ENCODE measurements around the gene SYT1.
A peak's percentile ranks its signal among the peaks of the same experiment; 100 is the strongest.

Gene SYT1

DNA sequence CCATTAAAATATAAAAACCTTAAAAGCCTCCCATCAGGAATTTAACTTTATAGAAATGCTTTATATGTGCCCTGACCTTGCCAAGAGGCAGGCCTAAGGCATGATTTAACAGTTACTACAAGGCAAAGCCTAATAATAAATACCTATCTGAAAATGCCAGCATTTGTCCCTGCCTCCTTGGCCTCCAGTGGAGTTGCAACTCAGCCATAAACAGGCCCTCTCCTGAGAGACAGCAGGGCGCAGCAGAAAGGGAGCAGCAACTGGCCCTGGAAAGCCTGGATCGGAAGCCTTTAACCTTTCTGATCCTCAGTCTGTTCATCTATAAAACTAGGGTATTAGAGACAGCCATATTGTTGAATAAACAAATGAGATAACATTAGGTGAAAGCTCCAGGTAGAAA lies 501.8 kb downstream of the SYT1 start:
- DNase-seq, result no peak

DNA sequence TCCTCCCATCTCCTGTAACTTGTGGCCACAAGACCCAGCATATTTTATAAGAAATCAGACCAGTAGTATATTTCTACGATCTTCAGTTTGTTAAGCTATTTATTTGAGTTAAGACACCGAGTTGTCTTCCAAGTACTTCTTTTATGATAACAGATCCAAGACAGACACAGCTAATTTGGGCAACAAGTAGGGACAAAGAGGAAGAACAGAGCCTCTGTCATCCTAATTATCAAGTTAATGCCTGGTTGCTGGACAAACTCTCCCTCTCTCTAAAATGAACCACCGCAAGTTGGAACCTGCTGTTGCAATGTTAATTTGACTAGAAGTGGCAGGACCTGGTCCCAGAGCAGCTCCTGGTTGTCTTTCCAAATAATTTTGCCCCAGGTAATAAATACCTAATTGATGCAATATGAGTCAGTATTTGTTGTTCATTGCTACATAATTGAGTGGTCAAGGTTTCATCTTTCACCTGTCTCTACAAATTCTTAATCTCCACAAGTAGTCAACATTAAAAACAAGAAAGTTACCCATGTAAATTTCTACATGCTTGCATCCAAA lies 502.5 kb downstream of the SYT1 start:
- DNase-seq, result no peak

DNA sequence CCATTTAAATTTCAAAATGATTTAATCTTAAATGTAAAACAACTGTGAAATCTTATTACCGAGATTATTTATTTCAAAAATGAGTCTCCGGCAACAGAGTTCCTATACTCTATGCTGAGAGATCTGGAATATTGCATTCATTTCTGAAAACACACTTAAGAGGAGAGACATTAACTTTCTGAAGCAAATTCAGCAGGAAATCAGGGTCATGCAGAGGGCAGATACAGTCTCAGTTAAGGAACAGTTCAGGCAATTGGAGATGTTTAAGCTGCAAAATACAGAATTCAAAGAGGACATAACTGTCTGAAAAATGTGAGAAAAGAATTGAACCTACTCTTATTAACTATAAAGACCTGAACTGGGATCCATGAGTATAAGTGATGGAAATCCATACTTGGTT lies 505.4 kb downstream of the SYT1 start:
- DNase-seq, result no peak

DNA sequence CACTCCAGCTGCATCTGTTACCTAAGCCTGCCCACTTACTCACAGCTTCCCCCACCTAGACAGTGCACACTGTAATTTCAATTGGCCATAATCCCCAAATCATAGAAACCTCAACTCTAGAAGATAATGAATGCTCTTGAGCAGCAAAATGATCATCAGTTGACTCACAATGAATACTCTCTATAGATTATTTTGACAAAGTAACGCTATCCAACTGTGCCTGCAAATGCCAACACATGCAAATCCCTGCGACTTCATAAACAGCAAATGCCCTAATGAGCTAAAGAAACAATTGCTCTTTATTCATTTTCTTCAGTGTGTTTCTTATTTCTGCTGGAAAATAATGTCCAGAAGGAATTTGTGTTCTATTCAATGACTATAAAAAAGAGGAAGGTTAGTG lies 506.7 kb downstream of the SYT1 start:
- peak; percentile 69 for DNase-seq

DNA sequence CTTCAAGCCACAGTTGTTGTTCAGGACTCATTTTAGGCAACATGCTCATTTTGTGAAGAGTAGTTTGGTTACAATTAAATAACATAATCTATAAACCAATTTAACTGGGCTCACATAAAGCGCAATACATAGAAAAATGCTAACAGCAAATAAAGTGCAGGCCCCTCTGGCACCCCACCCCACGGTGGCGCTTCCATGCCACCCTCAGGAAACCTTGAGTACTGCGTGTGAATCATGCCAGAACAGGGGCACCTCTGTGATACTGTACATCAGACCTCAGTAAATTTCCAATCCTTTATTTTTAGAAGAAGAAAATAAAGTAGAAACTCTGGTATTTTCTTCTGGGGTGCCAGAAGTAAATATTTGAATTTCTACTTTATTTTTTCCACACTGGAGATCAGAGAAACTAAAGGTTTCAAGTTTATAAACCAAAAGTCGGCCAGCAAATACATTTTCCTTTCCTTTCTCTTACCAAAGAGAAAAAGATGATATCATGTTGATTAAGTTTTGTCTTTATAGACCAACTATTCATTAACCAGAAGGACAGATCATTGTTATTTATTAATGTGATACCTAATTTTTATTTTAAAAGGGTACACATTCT lies 509.4 kb downstream of the SYT1 start:
- DNase-seq, result peak; percentile 5

DNA sequence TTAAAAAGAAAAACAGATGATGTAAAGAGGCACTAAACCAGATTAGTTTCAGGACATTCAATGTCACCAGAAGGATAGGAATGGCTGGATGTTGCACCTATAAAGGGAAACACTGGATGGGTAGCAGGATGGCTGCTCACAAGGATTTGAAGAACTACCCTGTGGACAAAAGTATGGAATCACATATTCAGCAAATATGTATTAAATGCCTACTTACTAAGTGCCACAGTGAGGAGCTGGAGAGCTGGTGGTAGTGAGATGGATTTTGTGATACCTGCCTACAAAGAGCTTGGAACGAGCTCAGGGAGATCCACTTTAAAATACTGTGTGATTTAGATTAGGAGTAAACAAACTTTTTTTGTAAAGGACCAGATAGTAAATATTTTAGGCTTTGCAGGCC lies 510.0 kb downstream of the SYT1 start:
- no peak for DNase-seq

DNA sequence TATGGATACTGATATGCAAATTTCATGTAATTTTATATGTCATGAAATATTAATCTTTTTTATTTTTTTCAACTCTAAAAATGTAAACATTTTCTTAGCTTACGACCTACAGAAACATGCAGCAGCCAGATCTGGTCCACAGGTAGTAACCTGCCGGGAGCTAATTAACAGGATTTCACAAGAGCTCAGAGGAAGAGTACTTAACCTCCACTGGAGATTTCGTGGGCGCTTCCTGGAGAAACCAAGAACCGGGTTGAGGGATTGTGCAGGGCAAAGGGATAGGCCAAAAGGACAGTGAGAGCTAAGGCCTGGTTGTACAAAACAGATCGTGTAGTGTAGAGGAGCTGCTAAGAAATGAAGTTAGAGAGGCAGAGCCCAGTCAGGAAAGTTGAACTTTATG lies 510.5 kb downstream of the SYT1 start:
- no peak for DNase-seq

DNA sequence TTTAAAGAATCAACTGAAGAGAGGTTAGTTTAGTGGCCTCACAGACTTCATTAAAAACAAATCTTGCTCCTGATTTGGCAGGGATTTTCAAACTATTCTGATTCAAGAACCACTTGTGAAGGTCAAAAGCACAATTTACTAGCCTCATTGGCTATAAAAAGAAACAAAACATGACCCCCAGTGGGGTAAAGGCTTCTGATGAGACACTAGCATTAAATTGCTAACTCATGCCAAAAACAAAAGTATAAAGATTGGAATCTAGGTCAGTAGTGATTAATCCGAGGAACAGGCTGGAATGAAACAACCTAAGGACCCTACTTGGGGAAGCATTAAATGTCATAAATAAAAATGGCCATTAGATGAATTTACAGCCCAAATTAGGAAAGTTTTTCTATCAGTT lies 513.9 kb downstream of the SYT1 start:
- DNase-seq, result no peak

DNA sequence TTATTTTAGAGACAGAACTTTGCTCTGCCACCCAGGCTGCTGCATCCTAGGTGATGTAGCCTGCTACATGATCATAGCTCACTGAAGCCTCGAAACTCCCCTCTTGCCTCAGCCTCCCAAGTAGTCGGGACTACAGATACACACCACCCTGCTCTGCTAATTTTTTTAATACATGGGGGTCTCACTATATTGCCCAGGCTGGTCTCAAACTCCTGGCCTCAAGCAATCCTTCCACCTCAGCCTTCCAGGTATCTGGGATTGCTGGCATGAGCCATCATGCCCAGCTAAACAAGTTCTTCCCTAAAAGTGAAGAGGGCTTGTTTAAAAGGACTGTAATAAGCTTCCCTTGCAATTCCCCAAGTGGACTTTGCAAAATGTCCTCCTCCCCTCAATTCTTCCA lies 515.8 kb downstream of the SYT1 start:
- DNase-seq, result no peak

DNA sequence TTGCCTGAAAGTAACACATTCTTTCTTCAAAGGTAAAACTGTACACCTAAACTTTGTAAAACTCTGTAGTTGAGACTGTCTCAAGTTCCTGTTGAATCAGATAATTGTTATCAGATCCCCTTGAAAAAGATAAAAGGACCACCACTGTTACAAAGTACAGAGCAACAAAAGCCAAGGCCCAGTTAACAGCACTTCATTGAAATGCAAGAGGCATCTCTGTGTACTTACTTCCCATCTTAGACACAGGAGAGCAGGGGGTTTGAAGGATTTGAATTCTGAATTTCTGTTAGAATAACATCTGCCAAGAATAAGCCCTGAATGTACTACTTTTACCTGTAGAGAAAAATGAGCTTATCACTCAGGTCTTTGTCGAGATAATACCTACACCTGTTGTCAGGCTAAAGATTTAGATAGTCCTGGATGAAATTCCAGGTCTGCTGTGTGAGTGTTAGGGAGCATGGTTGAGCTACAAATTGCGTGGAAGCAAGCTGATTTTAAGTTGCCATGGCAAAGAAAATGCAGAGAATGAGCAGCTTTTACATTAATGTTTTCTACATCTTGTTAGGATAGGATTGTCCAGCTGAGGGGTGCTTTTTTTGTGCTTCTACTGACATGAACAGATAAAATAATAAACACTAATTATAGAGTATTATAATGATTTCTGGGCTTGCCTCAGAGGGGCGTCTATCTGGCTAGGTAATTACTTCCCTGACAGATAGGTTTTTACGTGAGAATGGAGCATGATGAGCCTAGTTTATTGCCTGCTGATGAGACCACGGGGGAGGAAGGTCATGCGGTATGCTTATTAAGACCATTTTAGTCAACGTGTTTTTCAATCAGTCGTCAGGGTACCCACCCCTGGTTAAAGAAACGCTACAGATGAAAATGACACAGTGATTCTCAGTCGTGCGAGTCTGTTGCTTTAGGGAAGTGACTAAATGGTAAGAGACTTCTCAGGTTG lies 517.0 kb downstream of the SYT1 start:
- DNase-seq, result no peak

DNA sequence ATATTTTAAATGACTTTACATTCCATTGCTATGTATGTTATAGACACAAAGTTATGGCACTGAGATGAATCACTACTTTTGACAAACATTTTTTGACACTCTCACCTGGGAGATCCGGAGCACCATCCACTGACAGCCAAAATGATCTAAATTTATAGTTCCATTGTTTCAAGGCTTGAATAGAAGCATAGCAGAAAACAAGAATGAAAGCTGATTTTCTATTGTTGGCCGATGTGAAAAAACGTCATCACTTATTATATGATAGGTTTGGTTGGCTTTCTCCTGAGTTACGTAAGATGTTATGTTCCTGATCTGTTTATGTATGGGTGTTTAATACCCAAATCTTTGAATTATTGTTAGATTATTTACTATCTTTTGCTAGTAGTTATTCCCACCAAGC lies 520.0 kb downstream of the SYT1 start:
- DNase-seq, result no peak

DNA sequence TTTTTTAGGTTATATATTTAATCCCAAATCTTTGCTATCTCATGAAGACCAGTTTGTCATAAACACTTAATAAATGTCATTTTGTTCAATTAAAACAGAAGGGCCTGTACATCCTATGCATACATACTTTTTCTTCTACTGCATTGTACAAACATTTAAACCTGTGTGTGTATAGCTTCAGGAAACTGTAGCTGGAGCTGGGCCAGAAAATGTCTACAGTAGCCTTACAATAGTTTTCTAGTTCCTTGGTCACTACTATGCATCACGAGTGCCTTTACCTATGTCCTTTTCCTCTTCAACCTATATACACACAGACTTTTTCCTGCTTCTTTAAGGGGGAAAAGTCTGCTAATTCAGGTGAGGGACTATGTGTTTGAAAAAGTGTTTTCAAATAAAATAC lies 523.4 kb downstream of the SYT1 start:
- DNase-seq, result no peak

DNA sequence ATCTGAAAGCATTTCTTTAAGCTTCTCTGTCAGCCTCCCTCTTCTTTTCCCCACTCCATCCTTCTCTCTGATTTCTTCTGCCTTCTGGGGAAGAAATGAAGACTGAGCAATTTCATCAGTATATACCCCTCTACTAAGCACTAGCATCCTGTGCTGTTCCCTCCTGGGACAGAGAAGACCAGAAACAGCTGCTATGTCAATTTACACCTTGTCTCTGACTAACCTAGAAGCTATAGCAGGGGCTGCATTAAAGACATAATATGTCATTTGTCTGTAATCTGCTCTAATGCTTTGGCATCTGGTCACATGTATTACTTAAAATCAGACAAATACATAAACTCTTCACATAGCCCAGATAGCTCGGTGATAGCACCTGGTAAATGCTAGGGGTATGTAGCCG lies 529.3 kb downstream of the SYT1 start:
- no peak for DNase-seq

DNA sequence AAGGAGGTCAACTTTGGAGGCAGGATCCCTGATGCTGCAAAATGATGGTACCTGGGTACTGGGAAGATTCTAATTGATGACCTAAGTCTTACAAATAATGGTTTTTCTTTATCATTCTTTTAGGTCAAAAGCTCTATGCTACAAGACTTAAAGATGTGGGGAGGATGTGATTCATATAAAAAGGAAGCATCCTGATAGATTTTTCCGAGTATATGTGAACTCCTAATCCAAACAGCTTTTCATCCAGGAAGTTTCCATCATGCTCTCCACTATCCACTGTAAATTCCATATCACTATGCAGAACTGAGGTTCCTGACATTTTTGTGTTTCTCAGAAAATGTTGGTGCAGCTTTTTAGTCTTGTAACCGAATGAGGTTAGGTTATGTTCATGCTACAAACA lies 533.0 kb downstream of the SYT1 start:
- no peak for DNase-seq

DNA sequence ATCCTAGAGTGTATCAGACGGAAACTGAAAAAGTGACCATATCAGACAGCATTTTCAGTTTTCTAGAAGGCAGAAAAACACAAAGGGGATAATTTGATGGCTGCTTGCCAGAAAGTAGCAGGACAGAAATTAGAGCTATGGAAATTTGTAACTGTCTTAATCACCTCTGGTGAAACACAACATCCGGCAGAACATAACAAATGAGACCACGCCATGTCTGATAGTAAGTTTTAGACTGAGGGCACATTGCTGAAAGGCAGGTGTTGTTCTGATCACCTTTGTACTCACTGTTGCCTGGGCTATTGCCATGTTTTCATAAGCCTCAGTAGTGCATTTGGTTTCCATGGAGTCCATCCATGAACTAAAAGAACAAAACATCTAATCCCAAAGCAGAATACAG lies 535.9 kb downstream of the SYT1 start:
- DNase-seq, result no peak

DNA sequence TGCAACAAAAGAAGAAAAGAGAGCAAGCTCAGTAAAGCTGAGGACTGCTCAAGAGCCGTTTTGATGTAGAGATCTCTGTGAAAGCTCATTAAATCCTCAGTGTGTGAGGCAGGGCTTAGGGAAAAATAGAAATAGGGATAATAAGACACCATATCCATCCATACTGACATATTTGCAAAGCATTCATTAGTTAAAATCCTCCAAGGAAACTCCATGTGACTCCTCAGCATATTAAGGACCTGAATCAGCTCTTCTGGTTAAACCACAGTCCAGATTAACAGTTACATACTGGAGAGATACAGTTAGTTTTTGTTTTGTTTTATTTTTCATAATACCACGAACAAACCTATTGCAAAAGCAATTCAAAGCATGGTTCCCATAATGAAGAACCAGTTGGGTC lies 538.0 kb downstream of the SYT1 start:
- no peak for DNase-seq

DNA sequence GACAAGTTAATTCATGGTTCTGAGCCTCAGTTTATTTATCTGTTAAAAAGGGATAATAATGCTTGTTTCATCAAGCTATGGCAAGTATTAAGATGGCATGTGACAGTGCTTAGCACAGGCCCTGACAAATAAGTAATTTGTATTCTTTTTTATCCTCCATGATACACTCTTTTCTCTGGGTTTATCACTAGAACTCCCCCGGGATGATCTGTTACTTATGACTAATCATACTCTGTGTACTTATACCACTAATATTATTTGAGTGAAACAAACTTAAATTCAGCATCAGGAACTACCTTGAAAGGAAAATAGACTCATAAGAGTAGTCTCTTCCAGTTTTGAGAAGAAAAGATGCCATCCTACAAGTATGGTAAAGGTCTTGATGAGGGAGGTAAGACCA lies 542.4 kb downstream of the SYT1 start:
- no peak for DNase-seq

DNA sequence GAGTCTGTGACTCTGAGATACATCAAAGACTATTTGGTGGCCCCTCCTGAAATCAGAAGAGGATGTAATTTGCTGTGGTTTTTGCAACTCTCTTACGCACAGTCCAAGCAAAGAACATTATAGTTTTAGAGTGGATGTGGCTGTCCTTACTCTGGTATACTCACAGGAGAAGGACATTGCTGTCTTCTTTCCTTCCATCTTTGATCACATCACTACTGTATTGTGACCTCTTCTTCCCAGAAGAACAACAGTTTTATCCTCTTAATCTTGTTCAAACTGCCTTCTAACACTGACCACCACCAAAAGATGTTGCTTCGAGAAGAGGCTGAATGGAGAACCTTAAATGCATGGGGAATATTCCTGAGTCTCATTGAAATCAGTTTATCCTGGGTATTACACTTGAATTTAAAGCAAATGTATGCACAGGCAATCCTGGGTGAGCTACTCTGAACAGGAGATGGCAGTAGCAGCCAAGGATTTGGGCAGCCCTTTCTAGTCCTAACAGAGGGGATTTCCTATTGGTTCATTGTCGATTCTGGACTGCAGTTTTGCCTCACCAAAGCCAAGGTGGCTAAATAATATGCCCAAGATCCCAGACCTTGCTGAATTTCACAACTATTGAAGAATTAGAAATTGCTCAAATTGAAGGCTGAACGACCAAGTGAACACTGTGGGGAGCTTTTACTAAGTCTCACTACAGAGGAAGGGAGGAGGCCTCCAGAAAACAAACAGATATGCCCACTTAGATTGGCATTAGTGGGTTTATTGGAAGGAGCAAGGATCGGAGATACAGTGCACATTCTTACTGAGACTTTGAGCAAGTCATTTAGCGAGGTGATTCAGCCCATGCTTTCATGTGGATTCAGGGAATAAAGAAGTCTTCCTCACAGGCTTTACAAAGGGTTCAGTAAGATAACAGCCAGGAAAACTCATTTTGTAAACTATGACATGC lies 543.4 kb downstream of the SYT1 start:
- peak; percentile 2 for DNase-seq

DNA sequence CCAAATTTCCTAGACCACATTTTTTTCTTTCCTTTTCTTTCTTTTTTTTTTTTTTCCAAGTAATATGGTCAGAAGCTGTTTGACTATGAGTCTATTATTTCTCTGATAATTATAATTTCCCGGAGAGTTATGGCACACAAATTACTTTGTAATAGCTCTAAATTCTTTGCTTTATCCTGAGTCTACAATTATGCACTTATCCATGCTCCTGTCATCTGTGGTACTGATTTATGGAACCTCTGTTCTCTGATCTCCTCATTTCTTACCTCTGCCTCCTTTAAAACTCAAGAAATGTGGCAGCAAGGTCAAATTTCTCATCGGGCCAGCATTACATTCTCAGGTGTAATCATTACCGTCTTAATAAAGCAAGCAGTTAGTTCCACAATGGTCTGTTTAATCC lies 544.1 kb downstream of the SYT1 start:
- DNase-seq, result no peak

DNA sequence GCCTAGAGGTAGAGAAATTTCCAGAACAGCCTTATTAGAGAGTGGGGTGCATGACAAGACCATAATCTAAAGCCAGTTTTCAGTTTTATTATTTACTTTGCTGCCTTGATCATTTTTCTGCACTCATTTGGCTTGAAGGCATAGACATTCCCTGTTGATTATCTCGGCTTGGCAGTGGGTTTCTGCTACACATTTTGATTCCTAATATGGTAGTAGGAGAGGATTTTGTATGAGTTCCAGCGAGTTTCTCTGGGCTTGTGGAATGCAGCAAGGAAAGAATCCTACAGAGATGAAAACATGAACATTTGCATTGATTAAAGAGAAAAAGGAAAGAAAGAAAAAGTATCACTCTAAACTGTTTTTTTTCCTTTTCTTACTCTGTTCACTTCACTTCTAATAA lies 545.0 kb downstream of the SYT1 start:
- DNase-seq, result no peak

DNA sequence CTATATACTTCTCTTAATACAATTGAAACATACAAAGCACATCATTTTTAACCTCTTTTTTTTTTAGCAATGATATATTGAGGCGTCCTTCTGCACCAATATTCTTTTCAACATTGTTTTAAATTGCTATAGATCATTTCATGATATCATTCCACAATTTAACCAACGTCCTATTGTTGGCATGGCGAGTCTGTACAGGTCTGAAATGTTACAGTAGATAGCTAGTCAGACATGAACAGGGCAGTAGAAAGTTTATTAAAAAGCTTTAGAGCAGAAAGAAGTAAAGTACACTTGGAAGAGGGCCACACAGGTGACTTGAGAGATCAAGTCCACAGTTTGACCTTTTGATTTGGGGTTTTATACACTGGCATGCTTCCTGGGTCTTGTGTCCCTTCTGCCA lies 547.2 kb downstream of the SYT1 start:
- DNase-seq, result no peak

DNA sequence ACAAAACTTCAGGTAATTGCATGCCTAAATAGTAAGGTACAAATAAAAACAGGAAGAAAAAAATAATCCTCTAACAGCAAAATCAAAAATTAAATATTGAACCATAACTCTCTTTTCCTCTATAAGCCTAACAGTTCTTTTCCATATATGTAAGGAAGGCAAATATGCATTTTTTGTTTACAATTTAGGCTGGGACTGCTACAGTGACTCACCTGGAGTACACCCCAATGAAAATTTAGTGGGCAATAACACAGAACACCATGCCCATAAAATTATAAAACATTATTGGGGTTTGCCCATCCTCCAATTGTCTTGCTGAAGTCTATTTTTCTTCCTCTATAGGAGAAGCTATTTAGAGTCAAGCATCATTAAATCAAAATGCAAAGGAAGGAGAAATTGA lies 549.2 kb downstream of the SYT1 start:
- DNase-seq, result no peak

DNA sequence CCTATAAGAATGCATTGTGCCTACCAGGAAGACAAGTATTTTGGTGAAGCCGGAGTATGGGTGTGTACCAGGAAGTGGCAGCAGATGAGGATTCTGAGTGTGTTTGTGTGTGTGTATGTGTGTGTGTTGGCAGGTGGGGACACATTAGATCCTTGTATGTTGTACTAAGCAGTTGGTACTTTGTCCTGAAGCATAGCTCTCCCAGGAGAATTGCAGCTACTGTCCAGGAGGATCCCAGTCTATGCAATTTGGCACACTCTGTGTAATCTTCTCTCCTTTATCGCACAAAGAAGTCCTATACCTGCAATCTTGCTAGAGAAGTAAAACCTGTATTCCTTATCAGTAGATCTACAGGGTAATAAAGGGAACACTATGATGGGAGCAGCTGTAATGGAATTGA lies 549.7 kb downstream of the SYT1 start:
- no peak for DNase-seq

Data from NCI-H1048 (cell line).